ENCODE data around the gene NBAS. TPM values are rescaled to one million over a fixed set of nuclear protein-coding genes. Genes with fewer than 3 reads are reported as not detected.
A peak's percentile ranks its signal among the peaks of the same experiment; 100 is the strongest.

NBAS gene
- total RNA-seq, 1 donor from 2014 or later: 52.9 TPM

GRCh38 chr2:15562354-15563031, 1.4 kb upstream of the NBAS start:
- DNase-seq (ENCODE audit: low spot score in 2 of 2, unreplicated experiment in 2 of 2): no peak
- peak overlapping the region; percentile 100 for H3K4me3 Mint-ChIP-seq
- no peaks in the 10 kb centered on the region for H3K9me3 Mint-ChIP-seq
- peaks cover 5% of the 10 kb centered on the region for H3K27me3 Mint-ChIP-seq (ENCODE audit: low read depth)
- TF ChIP-seq CTCF (IDR thresholded peaks at IDR 0.05; ENCODE audit: unreplicated experiment): no peak
- H3K4me1 Mint-ChIP-seq: peaks cover 31% of the 10 kb centered on the region
- peak overlapping the region; percentile 99 for H3K27ac Mint-ChIP-seq
- no peaks in the 10 kb centered on the region for H3K36me3 Mint-ChIP-seq

GRCh38 chr2:15561574-15562344, 625 bp upstream of the NBAS start:
- Mint-ChIP-seq H3K9me3 (no peaks in the 10 kb centered on the region), H3K36me3 (no peaks in the 10 kb centered on the region), H3K4me1 (peaks cover 31% of the 10 kb centered on the region), H3K27ac (peak overlapping the region; percentile 99), H3K27me3 (ENCODE audit: low read depth) (peaks cover 5% of the 10 kb centered on the region), H3K4me3 (peak overlapping the region; percentile 100)
- DNase-seq (ENCODE audit: low spot score in 2 of 2, unreplicated experiment in 2 of 2): peak in 1 of 2 experiments; percentile 55
- no peak for TF ChIP-seq CTCF (IDR thresholded peaks at IDR 0.05; ENCODE audit: unreplicated experiment)

- peaks cover 2% of the 10 kb centered on the region for H3K27me3 Mint-ChIP-seq (ENCODE audit: low read depth)
- H3K36me3 Mint-ChIP-seq: no peaks in the 10 kb centered on the region
- H3K4me1 Mint-ChIP-seq: peaks cover 31% of the 10 kb centered on the region
- peak overlapping the region; percentile 99 for H3K27ac Mint-ChIP-seq
- H3K4me3 Mint-ChIP-seq: peak overlapping the region; percentile 100
- no peak for TF ChIP-seq CTCF (IDR thresholded peaks at IDR 0.05; ENCODE audit: unreplicated experiment)
- no peak for DNase-seq (ENCODE audit: low spot score in 2 of 2, unreplicated experiment in 2 of 2)
- no peaks in the 10 kb centered on the region for H3K9me3 Mint-ChIP-seq
These were observed 770 bp downstream of the NBAS start for GRCh38 chr2:15560140-15560987.

- Mint-ChIP-seq H3K36me3 (no peaks in the 10 kb centered on the region), H3K9me3 (no peaks in the 10 kb centered on the region), H3K27me3 (ENCODE audit: low read depth) (no peaks in the 10 kb centered on the region), H3K4me1 (peaks cover 31% of the 10 kb centered on the region), H3K27ac (no peak overlapping the region), H3K4me3 (peak overlapping the region; percentile 100)
- no peak for TF ChIP-seq CTCF (IDR thresholded peaks at IDR 0.05; ENCODE audit: unreplicated experiment)
- DNase-seq (ENCODE audit: low spot score in 2 of 2, unreplicated experiment in 2 of 2): no peak
These were observed 1.6 kb downstream of the NBAS start for GRCh38 chr2:15559379-15560139.

GRCh38 chr2:15557887-15558311, 3.2 kb downstream of the NBAS start:
- DNase-seq (ENCODE audit: low spot score in 2 of 2, unreplicated experiment in 2 of 2): no peak
- Mint-ChIP-seq H3K9me3 (no peaks in the 10 kb centered on the region), H3K4me1 (peaks cover 28% of the 10 kb centered on the region), H3K27ac (no peak overlapping the region), H3K27me3 (ENCODE audit: low read depth) (no peaks in the 10 kb centered on the region), H3K4me3 (no peak overlapping the region), H3K36me3 (peaks cover 5% of the 10 kb centered on the region)
- no peak for TF ChIP-seq CTCF (IDR thresholded peaks at IDR 0.05; ENCODE audit: unreplicated experiment)

All from mesothelial cell of epicardium (in vitro differentiated cells).